Measurements from ENCODE around the gene RUNX1. TPM values are rescaled to one million over a fixed set of nuclear protein-coding genes. Genes with fewer than 3 reads are reported as not detected.

The RUNX1 gene
- total RNA-seq, 4 donors from 2014 or later: 2.9 to 18.7 (median 7.7) TPM

DNA sequence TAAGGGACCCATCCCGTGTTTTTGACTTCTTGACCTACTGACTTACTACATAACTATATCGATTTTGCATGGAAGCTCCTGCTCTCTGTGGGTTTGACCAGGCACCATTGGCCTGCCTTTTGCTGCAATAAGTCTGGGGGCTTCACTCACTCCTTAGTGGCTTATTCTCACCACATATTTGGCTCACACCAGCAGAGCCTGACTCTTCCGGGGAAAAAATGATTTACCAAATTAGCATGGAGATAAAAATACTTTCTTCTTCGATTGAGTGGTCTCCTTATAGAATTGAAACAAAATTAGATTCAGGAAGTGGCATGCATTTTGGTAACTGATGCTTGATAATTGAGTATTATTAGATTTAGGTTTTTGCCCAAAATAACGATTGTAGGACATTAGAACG lies 129.7 kb downstream of the RUNX1 start:
- intact Hi-C loops (cut with DNase I): no loop called here
- no peak overlapping the region for H3K27ac ChIP-seq
- no peaks in the 10 kb centered on the region for H3K36me3 ChIP-seq
- no peaks in the 10 kb centered on the region for H3K27me3 ChIP-seq
- H3K9me3 ChIP-seq: no peaks in the 10 kb centered on the region
- 71 to 80% methylated on average over 6 of the region's 6 CpGs for WGBS, 2 donors
- no peak overlapping the region for H3K4me3 ChIP-seq (replicated peaks in 1 of 3)
- no peak for TF ChIP-seq POLR2A (IDR thresholded peaks at IDR 0.05)
- TF ChIP-seq, protein P1, sequence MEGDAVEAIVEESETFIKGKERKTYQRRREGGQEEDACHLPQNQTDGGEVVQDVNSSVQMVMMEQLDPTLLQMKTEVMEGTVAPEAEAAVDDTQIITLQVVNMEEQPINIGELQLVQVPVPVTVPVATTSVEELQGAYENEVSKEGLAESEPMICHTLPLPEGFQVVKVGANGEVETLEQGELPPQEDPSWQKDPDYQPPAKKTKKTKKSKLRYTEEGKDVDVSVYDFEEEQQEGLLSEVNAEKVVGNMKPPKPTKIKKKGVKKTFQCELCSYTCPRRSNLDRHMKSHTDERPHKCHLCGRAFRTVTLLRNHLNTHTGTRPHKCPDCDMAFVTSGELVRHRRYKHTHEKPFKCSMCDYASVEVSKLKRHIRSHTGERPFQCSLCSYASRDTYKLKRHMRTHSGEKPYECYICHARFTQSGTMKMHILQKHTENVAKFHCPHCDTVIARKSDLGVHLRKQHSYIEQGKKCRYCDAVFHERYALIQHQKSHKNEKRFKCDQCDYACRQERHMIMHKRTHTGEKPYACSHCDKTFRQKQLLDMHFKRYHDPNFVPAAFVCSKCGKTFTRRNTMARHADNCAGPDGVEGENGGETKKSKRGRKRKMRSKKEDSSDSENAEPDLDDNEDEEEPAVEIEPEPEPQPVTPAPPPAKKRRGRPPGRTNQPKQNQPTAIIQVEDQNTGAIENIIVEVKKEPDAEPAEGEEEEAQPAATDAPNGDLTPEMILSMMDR (IDR thresholded peaks at IDR 0.05): no peak
- DNase-seq: no peak
- H3K4me1 ChIP-seq: no peaks in the 10 kb centered on the region

DNA sequence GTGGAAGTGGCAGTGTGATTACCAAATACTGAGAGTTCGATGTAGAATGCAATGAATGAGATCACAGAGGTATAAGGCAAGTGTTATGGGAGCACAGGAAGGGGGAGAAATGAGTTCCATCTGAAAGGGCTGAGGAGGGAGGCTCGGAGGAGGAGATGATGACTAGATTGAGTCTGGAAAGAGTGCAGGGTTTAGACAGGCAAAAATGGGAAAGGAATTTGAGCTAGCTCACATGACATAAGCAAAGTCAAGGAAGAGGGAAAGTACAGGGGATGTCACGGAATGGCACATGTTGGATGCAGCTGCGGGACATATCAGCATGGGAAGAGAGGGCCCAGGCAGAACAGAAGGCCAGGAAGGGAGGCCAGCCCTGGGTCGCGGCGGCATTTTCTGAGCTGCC lies 132.7 kb downstream of the RUNX1 start:
- Histone ChIP-seq H3K27ac (no peak overlapping the region), H3K9me3 (no peaks in the 10 kb centered on the region), H3K27me3 (no peaks in the 10 kb centered on the region), H3K36me3 (no peaks in the 10 kb centered on the region), H3K4me3 (replicated peaks in 1 of 3) (no peak overlapping the region), H3K4me1 (no peaks in the 10 kb centered on the region)
- no peak for DNase-seq
- TF ChIP-seq, protein P1 (IDR thresholded peaks at IDR 0.05): no peak
- TF ChIP-seq POLR2A (IDR thresholded peaks at IDR 0.05): no peak
- intact Hi-C loops (cut with DNase I): no loop called here
- WGBS, 2 donors: 90 to 92% methylated on average over 7 of the region's 7 CpGs

DNA sequence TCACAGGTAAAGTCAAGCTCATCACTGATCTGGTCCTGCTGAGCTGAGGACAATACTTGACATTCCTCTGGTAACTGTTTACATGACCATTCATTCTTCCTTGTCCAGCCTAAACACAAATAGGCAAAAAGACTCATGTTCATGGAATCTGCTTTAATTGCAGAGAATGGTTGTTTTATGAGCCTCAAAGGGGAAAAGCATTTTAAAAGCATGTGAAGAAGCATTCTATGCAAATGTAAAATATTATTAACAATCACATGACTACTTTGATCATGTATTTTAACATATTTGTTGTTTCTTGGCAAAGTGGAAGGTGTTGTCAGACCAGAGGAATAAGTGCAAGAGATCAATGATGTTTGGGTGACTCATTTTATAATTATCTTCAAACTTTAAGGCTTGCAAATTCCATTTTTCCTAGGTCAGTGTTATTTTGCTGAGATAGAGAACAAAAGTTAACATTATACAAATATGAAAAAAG lies 133.7 kb downstream of the RUNX1 start:
- intact Hi-C loops (cut with DNase I): no loop called here
- Histone ChIP-seq H3K4me3 (replicated peaks in 1 of 3) (no peak overlapping the region), H3K27me3 (no peaks in the 10 kb centered on the region), H3K36me3 (no peaks in the 10 kb centered on the region), H3K9me3 (no peaks in the 10 kb centered on the region), H3K4me1 (peaks cover 0 to 4% of the 10 kb centered on the region in 2 donors), H3K27ac (no peak overlapping the region)
- no peak for DNase-seq
- TF ChIP-seq POLR2A (IDR thresholded peaks at IDR 0.05): no peak
- TF ChIP-seq, protein P1 (IDR thresholded peaks at IDR 0.05): no peak

DNA sequence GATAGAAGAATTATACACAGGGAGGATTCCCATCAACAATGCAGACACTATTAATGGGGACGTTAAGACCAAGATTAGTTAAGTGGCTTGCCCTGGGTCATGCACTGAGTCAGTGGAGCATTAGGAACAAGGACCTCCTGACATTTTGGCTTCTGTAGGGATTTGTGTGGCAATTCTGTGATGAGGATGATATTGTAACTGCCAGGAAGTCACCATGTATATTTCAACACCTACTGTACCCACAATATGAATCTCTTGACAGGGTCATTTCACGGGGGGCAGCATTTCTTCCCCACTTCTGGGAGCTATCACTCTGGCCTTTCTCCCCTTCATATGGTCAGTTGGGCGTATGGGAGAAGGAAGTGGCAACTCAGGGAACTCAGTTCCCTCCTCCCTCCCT lies 134.9 kb downstream of the RUNX1 start:
- no peaks in the 10 kb centered on the region for H3K27me3 ChIP-seq
- no peak for TF ChIP-seq POLR2A (IDR thresholded peaks at IDR 0.05)
- TF ChIP-seq, protein P1 (IDR thresholded peaks at IDR 0.05): no peak
- H3K9me3 ChIP-seq: no peaks in the 10 kb centered on the region
- no peak overlapping the region for H3K4me3 ChIP-seq (replicated peaks in 1 of 3)
- H3K27ac ChIP-seq: no peak overlapping the region
- H3K4me1 ChIP-seq: peaks cover 0 to 11% of the 10 kb centered on the region in 2 donors
- H3K36me3 ChIP-seq: no peaks in the 10 kb centered on the region
- DNase-seq: no peak
- WGBS, 2 donors: 66 to 72% methylated on average over 3 of the region's 3 CpGs
- intact Hi-C loops (cut with DNase I): no loop called here

DNA sequence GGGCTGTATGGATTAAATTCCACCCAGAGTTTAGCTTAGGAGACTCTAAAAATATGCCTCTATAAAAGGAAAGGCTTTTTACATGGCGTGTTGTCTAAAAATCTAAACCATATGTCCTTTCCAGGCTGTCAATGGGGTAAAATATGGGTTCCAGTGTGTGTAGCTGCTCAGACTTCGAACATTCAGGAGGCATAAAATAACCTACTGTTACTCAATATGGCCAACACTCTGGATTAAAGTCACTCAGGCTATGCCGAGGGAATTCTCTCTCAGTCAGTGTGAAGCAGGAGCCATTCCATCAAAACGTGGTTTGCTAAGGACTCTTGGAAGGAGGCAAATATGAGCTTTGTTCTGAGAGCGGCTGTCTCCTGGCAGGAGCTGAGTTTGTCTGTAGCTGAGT lies 135.3 kb downstream of the RUNX1 start:
- DNase-seq: no peak
- intact Hi-C loops (cut with DNase I): no loop called here
- TF ChIP-seq, protein P1 (IDR thresholded peaks at IDR 0.05): no peak
- no peak for TF ChIP-seq POLR2A (IDR thresholded peaks at IDR 0.05)
- H3K4me3 ChIP-seq (replicated peaks in 1 of 3): no peak overlapping the region
- peaks cover 0 to 11% of the 10 kb centered on the region in 2 donors for H3K4me1 ChIP-seq
- no peaks in the 10 kb centered on the region for H3K9me3 ChIP-seq
- no peaks in the 10 kb centered on the region for H3K36me3 ChIP-seq
- H3K27ac ChIP-seq: no peak overlapping the region
- WGBS, 2 donors: 64 to 73% methylated on average over 5 of the region's 5 CpGs
- no peaks in the 10 kb centered on the region for H3K27me3 ChIP-seq
